Measurements from ENCODE around the gene USP10. TPM values are rescaled to one million over a fixed set of nuclear protein-coding genes. Genes with fewer than 3 reads are reported as not detected.
A peak's percentile ranks its signal among the peaks of the same experiment; 100 is the strongest.

The USP10 gene
- polyA plus RNA-seq, 2 donors, result 17.1 to 25.9 TPM

DNA sequence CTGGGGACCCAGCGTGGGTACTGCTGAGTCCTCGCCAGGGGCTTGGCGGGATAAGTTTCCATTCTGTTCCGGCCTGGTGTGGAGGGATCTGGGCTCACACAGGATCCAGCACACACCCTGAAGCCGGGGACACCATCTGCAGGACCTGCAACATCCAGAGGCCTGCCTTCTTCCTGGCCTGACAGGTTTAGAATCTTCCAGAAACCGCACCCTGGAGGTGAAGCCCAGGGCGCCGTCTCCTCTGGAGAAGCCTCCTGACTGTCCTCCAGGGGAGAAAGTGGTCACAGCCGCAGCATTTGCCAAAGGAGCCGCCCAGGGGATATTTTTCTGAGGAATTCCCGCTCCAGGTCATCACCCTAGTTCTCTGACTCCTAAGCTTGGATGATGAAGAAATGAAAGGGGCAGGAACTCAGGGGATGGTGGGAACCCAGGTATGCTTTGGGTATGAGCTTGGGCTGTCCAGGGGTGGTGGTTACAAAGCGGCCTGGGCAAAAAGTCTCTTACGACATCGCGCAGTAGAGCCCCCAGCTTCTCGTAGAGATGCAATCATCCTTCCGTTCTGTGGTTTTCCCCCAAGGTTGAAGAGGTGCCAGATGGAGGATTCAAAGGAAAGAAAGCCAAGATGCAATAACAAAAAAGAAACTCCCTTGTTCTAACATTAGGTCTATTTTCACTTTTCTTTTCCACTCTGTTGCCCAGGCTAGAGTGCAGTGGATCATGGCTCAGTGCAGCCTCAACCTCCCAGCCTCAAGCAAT lies 110.9 kb downstream of the USP10 start:
- H3K36me3 ChIP-seq (ENCODE audit: control insufficient read depth in 2 of 2, insufficient read depth in 2 of 2, low read length in 1 of 2), result no peaks in the 10 kb centered on the region
- peak overlapping the region; percentile 2 to 38 for H3K27ac ChIP-seq (ENCODE audit: low read depth in 2 of 2, low read length in 1 of 2)
- 53 to 62% methylated on average over 17 of the region's 17 CpGs for WGBS, 2 donors
- no peak overlapping the region for H3K4me3 ChIP-seq (ENCODE audit: low read depth in 1 of 2, low read length in 2 of 2)
- peaks cover 0 to 2% of the 10 kb centered on the region in 2 donors for H3K9me3 ChIP-seq (ENCODE audit: control insufficient read depth in 2 of 2, insufficient read depth in 1 of 2, low read depth in 1 of 2, low read length in 1 of 2)
- peaks cover 0 to 5% of the 10 kb centered on the region in 2 donors for H3K4me1 ChIP-seq (ENCODE audit: control insufficient read depth in 2 of 2, insufficient read depth in 2 of 2, low read length in 1 of 2)
- no peaks in the 10 kb centered on the region for H3K27me3 ChIP-seq (ENCODE audit: control insufficient read depth in 1 of 2, insufficient read depth in 2 of 2, low read length in 2 of 2)

DNA sequence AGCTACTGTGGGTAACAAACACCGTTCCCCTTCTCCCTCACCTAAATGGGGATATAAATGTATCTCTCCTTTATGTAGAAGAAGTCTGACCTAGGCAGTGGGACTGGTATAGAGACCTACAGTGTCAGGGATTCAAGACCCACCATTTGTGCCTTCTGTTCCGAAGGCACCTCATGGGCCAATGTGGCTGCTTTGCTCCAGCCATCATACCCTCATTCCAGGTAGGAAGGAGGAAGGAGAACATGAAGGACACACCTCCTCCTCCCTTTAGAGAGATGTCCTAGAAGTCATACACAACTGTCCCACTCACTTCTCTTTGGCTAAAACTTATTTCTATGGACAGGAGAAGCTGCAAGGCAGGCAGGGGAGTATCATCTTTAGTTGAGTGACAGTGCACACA lies 111.7 kb downstream of the USP10 start:
- H3K4me3 ChIP-seq (ENCODE audit: low read depth in 1 of 2, low read length in 2 of 2), result no peak overlapping the region
- peaks cover 0 to 2% of the 10 kb centered on the region in 2 donors for H3K4me1 ChIP-seq (ENCODE audit: control insufficient read depth in 2 of 2, insufficient read depth in 2 of 2, low read length in 1 of 2)
- whole genome bisulfite sequencing, 2 donors, result 94 to 97% methylated on average over 2 of the region's 2 CpGs
- peaks cover 0 to 2% of the 10 kb centered on the region in 2 donors for H3K9me3 ChIP-seq (ENCODE audit: control insufficient read depth in 2 of 2, insufficient read depth in 1 of 2, low read depth in 1 of 2, low read length in 1 of 2)
- H3K27me3 ChIP-seq (ENCODE audit: control insufficient read depth in 1 of 2, insufficient read depth in 2 of 2, low read length in 2 of 2), result no peaks in the 10 kb centered on the region
- no peaks in the 10 kb centered on the region for H3K36me3 ChIP-seq (ENCODE audit: control insufficient read depth in 2 of 2, insufficient read depth in 2 of 2, low read length in 1 of 2)
- no peak overlapping the region for H3K27ac ChIP-seq (ENCODE audit: low read depth in 2 of 2, low read length in 1 of 2)

DNA sequence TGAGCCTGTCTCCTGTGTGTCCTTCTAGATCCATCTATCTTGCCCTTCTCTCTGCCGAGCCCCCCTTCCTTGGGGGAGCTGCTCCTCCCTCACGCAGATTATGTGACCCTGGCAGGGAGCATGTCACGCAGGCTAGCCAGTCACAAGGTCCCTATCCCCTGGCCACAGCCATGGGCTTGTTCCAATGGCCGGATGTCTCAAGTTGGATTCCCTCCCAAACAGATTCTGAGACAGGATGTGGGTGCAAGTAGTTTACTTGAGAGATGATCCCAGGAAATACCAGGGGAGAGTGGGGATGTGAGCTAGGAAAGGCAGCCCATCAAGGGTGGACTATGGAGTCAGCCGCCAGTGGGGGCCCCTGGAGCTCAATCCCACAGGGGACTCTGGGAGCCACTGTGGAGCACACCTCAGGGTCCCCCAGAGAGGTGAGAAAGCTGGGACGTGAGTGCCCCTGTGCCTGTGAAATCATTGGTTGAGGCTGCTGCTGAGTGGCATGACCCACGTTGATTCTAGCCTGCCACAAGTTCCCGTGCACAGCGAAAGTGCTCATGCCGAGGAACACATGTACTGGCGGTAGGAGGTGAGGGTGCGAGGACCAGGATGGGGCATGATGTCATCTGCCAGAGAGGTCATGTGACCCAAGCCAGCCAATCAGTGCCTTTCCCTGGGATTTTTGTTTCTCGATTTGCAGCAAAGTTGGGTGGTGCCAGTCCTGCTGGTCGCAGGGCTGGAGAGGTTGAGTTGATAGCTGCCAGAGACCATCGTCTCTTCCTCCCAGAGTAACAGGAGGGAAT lies 113.5 kb downstream of the USP10 start:
- Histone ChIP-seq H3K27ac (ENCODE audit: low read depth in 2 of 2, low read length in 1 of 2) (no peak overlapping the region), H3K4me1 (ENCODE audit: control insufficient read depth in 2 of 2, insufficient read depth in 2 of 2, low read length in 1 of 2) (no peaks in the 10 kb centered on the region), H3K9me3 (ENCODE audit: control insufficient read depth in 2 of 2, insufficient read depth in 1 of 2, low read depth in 1 of 2, low read length in 1 of 2) (peaks cover 0 to 2% of the 10 kb centered on the region in 2 donors), H3K4me3 (ENCODE audit: low read depth in 1 of 2, low read length in 2 of 2) (no peak overlapping the region), H3K36me3 (ENCODE audit: control insufficient read depth in 2 of 2, insufficient read depth in 2 of 2, low read length in 1 of 2) (no peaks in the 10 kb centered on the region), H3K27me3 (ENCODE audit: control insufficient read depth in 1 of 2, insufficient read depth in 2 of 2, low read length in 2 of 2) (no peaks in the 10 kb centered on the region)
- WGBS, 2 donors, result 76 to 77% methylated on average over 15 of the region's 15 CpGs

DNA sequence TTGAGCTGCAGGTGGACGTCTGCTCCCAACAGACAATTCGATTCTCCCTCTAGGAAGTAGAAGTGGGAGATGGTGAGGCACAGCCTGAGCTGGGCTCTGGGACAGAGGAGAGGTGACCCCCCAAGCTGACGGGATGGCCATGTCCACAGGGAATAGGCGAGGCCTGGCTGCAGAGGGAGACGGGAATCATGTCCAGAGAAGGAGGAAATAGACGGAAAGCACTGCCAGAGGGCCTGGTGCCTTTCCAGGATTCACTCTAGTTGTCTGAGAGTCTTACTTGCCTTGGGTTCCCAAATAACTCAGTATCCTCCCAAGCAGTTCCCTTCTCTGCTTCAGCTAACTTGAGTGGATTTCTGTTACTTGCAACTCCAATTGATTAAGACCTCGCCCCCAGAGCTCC lies 115.7 kb downstream of the USP10 start:
- Histone ChIP-seq H3K4me3 (ENCODE audit: low read depth in 1 of 2, low read length in 2 of 2) (no peak overlapping the region), H3K27ac (ENCODE audit: low read depth in 2 of 2, low read length in 1 of 2) (no peak overlapping the region), H3K4me1 (ENCODE audit: control insufficient read depth in 2 of 2, insufficient read depth in 2 of 2, low read length in 1 of 2) (peaks cover 3 to 11% of the 10 kb centered on the region in 2 donors), H3K27me3 (ENCODE audit: control insufficient read depth in 1 of 2, insufficient read depth in 2 of 2, low read length in 2 of 2) (no peaks in the 10 kb centered on the region), H3K36me3 (ENCODE audit: control insufficient read depth in 2 of 2, insufficient read depth in 2 of 2, low read length in 1 of 2) (no peaks in the 10 kb centered on the region), H3K9me3 (ENCODE audit: control insufficient read depth in 2 of 2, insufficient read depth in 1 of 2, low read depth in 1 of 2, low read length in 1 of 2) (peaks cover 0 to 2% of the 10 kb centered on the region in 2 donors)
- WGBS, 2 donors, result 59 to 60% methylated on average over 7 of the region's 7 CpGs

GRCh38 chr16:84816023-84816422 lies 116.2 kb downstream of the USP10 start:
- Histone ChIP-seq H3K4me3 (ENCODE audit: low read depth in 1 of 2, low read length in 2 of 2) (no peak overlapping the region), H3K36me3 (ENCODE audit: control insufficient read depth in 2 of 2, insufficient read depth in 2 of 2, low read length in 1 of 2) (no peaks in the 10 kb centered on the region), H3K4me1 (ENCODE audit: control insufficient read depth in 2 of 2, insufficient read depth in 2 of 2, low read length in 1 of 2) (peaks cover 3 to 14% of the 10 kb centered on the region in 2 donors), H3K27ac (ENCODE audit: low read depth in 2 of 2, low read length in 1 of 2) (no peak overlapping the region), H3K27me3 (ENCODE audit: control insufficient read depth in 1 of 2, insufficient read depth in 2 of 2, low read length in 2 of 2) (no peaks in the 10 kb centered on the region), H3K9me3 (ENCODE audit: control insufficient read depth in 2 of 2, insufficient read depth in 1 of 2, low read depth in 1 of 2, low read length in 1 of 2) (peaks cover 0 to 2% of the 10 kb centered on the region in 2 donors)
- 81% methylated on average over 7 of the region's 7 CpGs for WGBS, 2 donors

DNA sequence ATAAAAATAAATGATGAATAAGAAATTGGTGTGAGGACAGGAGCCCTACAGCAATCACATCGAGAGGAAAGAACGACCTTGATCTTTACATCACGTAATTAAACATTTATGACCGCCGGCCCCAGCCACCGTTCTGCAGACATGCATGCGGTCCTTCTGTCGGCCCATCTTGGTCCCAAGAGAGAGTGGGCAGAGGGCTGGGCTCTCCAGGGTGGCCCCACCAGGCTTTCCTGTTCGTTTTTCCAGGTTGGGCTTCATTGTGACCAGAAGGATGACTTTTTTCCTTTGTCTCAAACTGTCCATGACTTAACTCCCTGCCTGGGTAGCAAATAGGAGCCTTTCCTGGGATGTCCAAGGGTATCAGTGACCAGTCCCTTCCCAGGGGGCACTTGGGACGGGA lies 116.7 kb downstream of the USP10 start:
- no peak overlapping the region for H3K4me3 ChIP-seq (ENCODE audit: low read depth in 1 of 2, low read length in 2 of 2)
- no peak overlapping the region for H3K27ac ChIP-seq (ENCODE audit: low read depth in 2 of 2, low read length in 1 of 2)
- peaks cover 5 to 18% of the 10 kb centered on the region in 2 donors for H3K4me1 ChIP-seq (ENCODE audit: control insufficient read depth in 2 of 2, insufficient read depth in 2 of 2, low read length in 1 of 2)
- WGBS, 2 donors, result 81 to 85% methylated on average over 10 of the region's 10 CpGs
- H3K9me3 ChIP-seq (ENCODE audit: control insufficient read depth in 2 of 2, insufficient read depth in 1 of 2, low read depth in 1 of 2, low read length in 1 of 2), result peaks cover 0 to 2% of the 10 kb centered on the region in 2 donors
- H3K27me3 ChIP-seq (ENCODE audit: control insufficient read depth in 1 of 2, insufficient read depth in 2 of 2, low read length in 2 of 2), result no peaks in the 10 kb centered on the region
- H3K36me3 ChIP-seq (ENCODE audit: control insufficient read depth in 2 of 2, insufficient read depth in 2 of 2, low read length in 1 of 2), result no peaks in the 10 kb centered on the region

GRCh38 chr16:84817206-84817605 lies 117.4 kb downstream of the USP10 start:
- H3K9me3 ChIP-seq (ENCODE audit: control insufficient read depth in 2 of 2, insufficient read depth in 1 of 2, low read depth in 1 of 2, low read length in 1 of 2), result peaks cover 0 to 2% of the 10 kb centered on the region in 2 donors
- no peaks in the 10 kb centered on the region for H3K27me3 ChIP-seq (ENCODE audit: control insufficient read depth in 1 of 2, insufficient read depth in 2 of 2, low read length in 2 of 2)
- H3K36me3 ChIP-seq (ENCODE audit: control insufficient read depth in 2 of 2, insufficient read depth in 2 of 2, low read length in 1 of 2), result no peaks in the 10 kb centered on the region
- H3K4me3 ChIP-seq (ENCODE audit: low read depth in 1 of 2, low read length in 2 of 2), result no peak overlapping the region
- WGBS, 2 donors, result 89 to 92% methylated on average over 10 of the region's 10 CpGs
- H3K27ac ChIP-seq (ENCODE audit: low read depth in 2 of 2, low read length in 1 of 2), result no peak overlapping the region
- peaks cover 5 to 18% of the 10 kb centered on the region in 2 donors for H3K4me1 ChIP-seq (ENCODE audit: control insufficient read depth in 2 of 2, insufficient read depth in 2 of 2, low read length in 1 of 2)

DNA sequence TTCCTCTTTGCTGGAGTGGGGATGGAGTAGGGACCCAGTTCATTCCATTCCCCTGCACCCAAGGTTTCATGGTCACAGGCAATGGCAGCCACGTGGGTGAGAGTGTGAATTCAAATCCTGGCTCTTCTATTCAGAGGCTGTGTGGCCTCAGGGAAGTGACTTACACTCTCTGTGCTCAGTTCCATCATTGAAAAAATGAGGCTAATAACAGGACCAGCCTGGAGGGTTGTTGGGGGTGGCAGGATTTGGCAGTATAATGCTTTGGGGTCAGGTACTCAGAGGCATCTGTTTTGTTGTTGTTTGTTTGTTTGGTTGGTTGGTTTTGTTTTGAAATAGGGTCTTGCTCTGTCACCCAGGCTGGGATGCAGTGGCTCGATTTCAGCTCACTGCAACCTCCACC lies 117.8 kb downstream of the USP10 start:
- Histone ChIP-seq H3K9me3 (ENCODE audit: control insufficient read depth in 2 of 2, insufficient read depth in 1 of 2, low read depth in 1 of 2, low read length in 1 of 2) (peaks cover 0 to 2% of the 10 kb centered on the region in 2 donors), H3K4me1 (ENCODE audit: control insufficient read depth in 2 of 2, insufficient read depth in 2 of 2, low read length in 1 of 2) (peaks cover 5 to 18% of the 10 kb centered on the region in 2 donors), H3K27ac (ENCODE audit: low read depth in 2 of 2, low read length in 1 of 2) (no peak overlapping the region), H3K27me3 (ENCODE audit: control insufficient read depth in 1 of 2, insufficient read depth in 2 of 2, low read length in 2 of 2) (no peaks in the 10 kb centered on the region), H3K36me3 (ENCODE audit: control insufficient read depth in 2 of 2, insufficient read depth in 2 of 2, low read length in 1 of 2) (no peaks in the 10 kb centered on the region), H3K4me3 (ENCODE audit: low read depth in 1 of 2, low read length in 2 of 2) (no peak overlapping the region)
- WGBS, 2 donors, result 68 to 78% methylated on average over 2 of the region's 2 CpGs

- Histone ChIP-seq H3K4me3 (ENCODE audit: low read depth in 1 of 2, low read length in 2 of 2) (no peak overlapping the region), H3K27ac (ENCODE audit: low read depth in 2 of 2, low read length in 1 of 2) (no peak overlapping the region), H3K36me3 (ENCODE audit: control insufficient read depth in 2 of 2, insufficient read depth in 2 of 2, low read length in 1 of 2) (no peaks in the 10 kb centered on the region), H3K9me3 (ENCODE audit: control insufficient read depth in 2 of 2, insufficient read depth in 1 of 2, low read depth in 1 of 2, low read length in 1 of 2) (peaks cover 0 to 2% of the 10 kb centered on the region in 2 donors), H3K4me1 (ENCODE audit: control insufficient read depth in 2 of 2, insufficient read depth in 2 of 2, low read length in 1 of 2) (peaks cover 5 to 18% of the 10 kb centered on the region in 2 donors), H3K27me3 (ENCODE audit: control insufficient read depth in 1 of 2, insufficient read depth in 2 of 2, low read length in 2 of 2) (no peaks in the 10 kb centered on the region)
- 82 to 88% methylated on average over 2 of the region's 2 CpGs for WGBS, 2 donors
These were observed 118.3 kb downstream of the USP10 start for GRCh38 chr16:84818133-84818532.

Measured in esophagus (tissue), 2 donors.